Body of pancreas (tissue), 4 donors: ENCODE data around the gene ENOSF1. TPM values are rescaled to one million over a fixed set of nuclear protein-coding genes. Genes with fewer than 3 reads are reported as not detected.

Source experiments
- ATAC-seq: fragments of 150-250 bp; one replicate; pipeline ENCODE4 v1.9.1; 2016
- DNase-seq, 4 donors: peaks; one replicate each; pipeline ENCODE4 v3.0.0-alpha.2; 2019
- H3K27ac ChIP-seq, 4 donors: fragments of 200-600 bp; sonication (generic); 1 replicate in 3 of 4; 2 replicates in 1 of 4; pipeline versions ENCODE4 v1.5.1 to v1.6.1; 2016 to 2019; ENCODE audit warnings: mild to moderate bottlenecking in 1 of 4, mixed read lengths in 1 of 4, moderate library complexity in 1 of 4
- H3K27me3 ChIP-seq, 2 donors: fragments of 200-600 bp; sonication (generic); one replicate each; pipeline ENCODE4 v1.6.0; 2016; ENCODE audit warnings: mild to moderate bottlenecking in 1 of 2
- H3K36me3 ChIP-seq, 2 donors: fragments of 200-600 bp; sonication (generic); replicated peaks in 1 of 2; 2 replicates each; pipeline ENCODE4 v1.5.1; 2016; ENCODE audit warnings: low read depth in 2 of 2; ENCODE audit not compliant: insufficient read depth in 1 of 2
- H3K4me1 ChIP-seq: fragments of 200-600 bp; sonication (generic); one replicate; pipeline ENCODE4 v1.6.0; 2016
- H3K4me3 ChIP-seq, 2 donors: fragments of 200-600 bp; sonication (generic); 1 replicate in 1 of 2; 2 replicates in 1 of 2; pipeline ENCODE4 v1.5.1; 2016 to 2019
- H3K9me3 ChIP-seq, 3 donors: fragments of 200-600 bp; sonication (generic); 1 replicate in 2 of 3; 2 replicates in 1 of 3; pipeline ENCODE4 v1.5.1; 2016
- POLR2A ChIP-seq, 3 donors: fragments of 450-650 bp; IDR thresholded peaks; one replicate each; pipeline ENCODE4 v1.6.1; 2016; ENCODE audit warnings: antibody characterized with exemption in 3 of 3, mild to moderate bottlenecking in 2 of 3
- WGBS, 2 donors: methylation state at CpG; one replicate each; pipeline ENCODE4 v1.1.5; 2017; 5-methylcytosine and 5-hydroxymethylcytosine counted together
- intact Hi-C: fragments of 100-400 bp; cut with DNase I; formaldehyde crosslinking; loops from one replicate; pipeline ENCODE4 v1.15.1; 2023
- total RNA-seq, 2 donors: library from RNA; depleted of rRNA; stranded (reverse); fragments of >200 nt; gene quantifications; one replicate each; pipeline ENCODE4 v1.1.0, GENCODE V29; 2016
- TF ChIP-seq, protein P1 (sequence below), 7 experiments: fragments of 450-650 bp in 4 of 7; fragments of 200-600 bp in 3 of 7; sonication (generic) in 3 of 7; IDR thresholded peaks; one replicate each; pipeline ENCODE4 v1.5.1; 2016 to 2019; ENCODE audit warnings: antibody characterized with exemption in 7 of 7

Gene ENOSF1
- total RNA-seq, 2 donors from 2014 or later: 59.7 to 62.3 TPM

DNA sequence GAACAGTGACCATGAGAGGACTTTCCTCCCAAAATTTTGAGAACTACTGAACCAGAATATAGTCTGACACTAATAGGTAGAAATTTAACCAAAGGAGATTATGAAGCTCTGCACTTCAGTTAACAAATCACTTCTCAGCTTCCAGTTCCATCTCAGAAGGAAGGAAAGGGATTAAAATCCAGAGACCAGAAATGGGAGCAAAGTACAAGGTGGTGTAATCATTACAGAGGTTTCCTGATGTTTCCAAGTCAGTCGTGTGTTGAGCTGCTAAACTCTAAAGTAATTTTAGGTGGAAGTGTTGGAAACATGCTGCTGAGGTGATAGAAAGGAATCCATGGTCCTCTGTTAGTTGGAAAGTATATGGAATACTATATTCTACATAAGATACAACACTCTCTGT, 44.2 kb downstream of the ENOSF1 start:
- Histone ChIP-seq H3K36me3 (peaks cover 0 to 12% of the 10 kb centered on the region in 2 donors), H3K4me3 (no peak overlapping the region), H3K9me3 (no peaks in the 10 kb centered on the region), H3K27ac (no peak overlapping the region), H3K27me3 (no peaks in the 10 kb centered on the region), H3K4me1 (no peaks in the 10 kb centered on the region)
- intact Hi-C loops: no loop called here
- ATAC-seq: no peak
- 25 to 29% methylated on average over 1 of the region's 1 CpG for WGBS, 2 donors
- DNase-seq: no peak
- TF ChIP-seq, protein P1, sequence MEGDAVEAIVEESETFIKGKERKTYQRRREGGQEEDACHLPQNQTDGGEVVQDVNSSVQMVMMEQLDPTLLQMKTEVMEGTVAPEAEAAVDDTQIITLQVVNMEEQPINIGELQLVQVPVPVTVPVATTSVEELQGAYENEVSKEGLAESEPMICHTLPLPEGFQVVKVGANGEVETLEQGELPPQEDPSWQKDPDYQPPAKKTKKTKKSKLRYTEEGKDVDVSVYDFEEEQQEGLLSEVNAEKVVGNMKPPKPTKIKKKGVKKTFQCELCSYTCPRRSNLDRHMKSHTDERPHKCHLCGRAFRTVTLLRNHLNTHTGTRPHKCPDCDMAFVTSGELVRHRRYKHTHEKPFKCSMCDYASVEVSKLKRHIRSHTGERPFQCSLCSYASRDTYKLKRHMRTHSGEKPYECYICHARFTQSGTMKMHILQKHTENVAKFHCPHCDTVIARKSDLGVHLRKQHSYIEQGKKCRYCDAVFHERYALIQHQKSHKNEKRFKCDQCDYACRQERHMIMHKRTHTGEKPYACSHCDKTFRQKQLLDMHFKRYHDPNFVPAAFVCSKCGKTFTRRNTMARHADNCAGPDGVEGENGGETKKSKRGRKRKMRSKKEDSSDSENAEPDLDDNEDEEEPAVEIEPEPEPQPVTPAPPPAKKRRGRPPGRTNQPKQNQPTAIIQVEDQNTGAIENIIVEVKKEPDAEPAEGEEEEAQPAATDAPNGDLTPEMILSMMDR (IDR thresholded peaks at IDR 0.05): no peak

DNA sequence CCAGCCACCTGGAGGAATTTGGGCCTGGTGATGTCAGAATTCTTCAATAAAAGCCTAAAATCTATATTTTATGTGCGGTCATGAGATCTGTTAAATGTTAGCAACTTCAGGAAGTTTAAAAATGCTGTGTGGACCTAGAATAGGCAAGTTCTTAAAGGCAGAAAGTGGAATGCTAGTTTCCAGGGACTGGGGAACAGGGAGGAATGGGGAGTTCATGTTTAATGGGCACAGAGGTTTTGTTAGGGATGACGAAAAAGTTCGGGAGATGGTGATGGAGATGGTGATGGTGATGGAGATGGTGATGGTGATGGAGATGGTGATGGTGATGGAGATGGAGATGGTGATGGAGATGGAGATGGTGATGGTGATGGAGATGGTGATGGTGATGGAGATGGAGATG, 45.8 kb downstream of the ENOSF1 start:
- DNase-seq: no peak
- H3K4me3 ChIP-seq: no peak overlapping the region
- no peaks in the 10 kb centered on the region for H3K27me3 ChIP-seq
- H3K36me3 ChIP-seq: peaks cover 0 to 6% of the 10 kb centered on the region in 2 donors
- intact Hi-C loops: no loop called here
- H3K9me3 ChIP-seq: no peaks in the 10 kb centered on the region
- no peak overlapping the region for H3K27ac ChIP-seq
- no peak for TF ChIP-seq POLR2A (IDR thresholded peaks at IDR 0.05)
- TF ChIP-seq, protein P1 (IDR thresholded peaks at IDR 0.05): no peak
- no peak for ATAC-seq
- no peaks in the 10 kb centered on the region for H3K4me1 ChIP-seq
- 92 to 98% methylated on average over 3 of the region's 3 CpGs for WGBS, 2 donors

DNA sequence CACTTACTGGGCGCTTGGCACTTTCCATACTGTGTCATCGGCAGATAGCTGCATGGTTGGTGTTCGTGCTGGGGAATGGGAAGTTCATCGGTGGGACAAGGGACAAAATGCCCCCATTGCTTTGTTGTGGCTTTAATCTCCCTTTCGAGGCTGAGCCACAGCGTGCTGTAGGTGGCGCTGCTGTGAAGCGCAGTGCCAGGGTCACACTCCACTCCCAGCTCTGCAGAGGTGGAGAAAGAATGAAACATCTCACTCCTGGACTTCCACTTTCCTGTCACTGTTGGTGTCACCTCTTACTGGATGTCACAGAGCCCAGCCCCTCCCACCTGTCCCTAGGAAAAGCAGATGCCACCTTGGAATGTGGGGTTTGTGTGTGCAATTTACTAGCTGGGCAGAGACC, 46.3 kb downstream of the ENOSF1 start:
- Histone ChIP-seq H3K4me3 (no peak overlapping the region), H3K9me3 (no peaks in the 10 kb centered on the region), H3K27ac (no peak overlapping the region), H3K4me1 (no peaks in the 10 kb centered on the region), H3K27me3 (no peaks in the 10 kb centered on the region), H3K36me3 (peaks cover 0 to 6% of the 10 kb centered on the region in 2 donors)
- DNase-seq (no peak), ATAC-seq (no peak)
- intact Hi-C loops: no loop called here
- 86 to 100% methylated on average over 5 to 8 of the region's 8 CpGs for WGBS, 2 donors
- TF ChIP-seq, protein P1 (IDR thresholded peaks at IDR 0.05): no peak
- no peak for TF ChIP-seq POLR2A (IDR thresholded peaks at IDR 0.05)

DNA sequence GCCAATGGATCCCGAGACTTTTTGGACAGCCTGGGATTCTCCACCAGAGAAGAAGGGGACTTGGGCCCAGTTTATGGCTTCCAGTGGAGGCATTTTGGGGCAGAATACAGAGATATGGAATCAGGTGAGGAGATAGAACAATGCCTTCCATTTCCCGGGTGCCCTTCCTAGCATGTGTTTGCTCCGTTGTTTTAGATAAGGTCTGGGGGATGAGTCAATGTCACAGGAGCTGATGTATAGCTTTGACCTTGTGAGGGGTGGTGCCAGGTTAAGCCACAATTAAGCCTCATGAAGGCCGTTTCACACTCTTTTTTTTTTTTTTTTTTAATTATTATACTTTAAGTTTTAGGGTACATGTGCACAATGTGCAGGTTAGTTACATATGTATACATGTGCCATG, 50.2 kb downstream of the ENOSF1 start:
- no peak for DNase-seq
- Histone ChIP-seq H3K27ac (no peak overlapping the region), H3K9me3 (no peaks in the 10 kb centered on the region), H3K27me3 (no peaks in the 10 kb centered on the region), H3K4me1 (peaks cover 7% of the 10 kb centered on the region), H3K36me3 (no peaks in the 10 kb centered on the region), H3K4me3 (no peak overlapping the region)
- TF ChIP-seq POLR2A (IDR thresholded peaks at IDR 0.05): no peak
- TF ChIP-seq, protein P1 (IDR thresholded peaks at IDR 0.05): no peak
- 95 to 96% methylated on average over 4 of the region's 4 CpGs for WGBS, 2 donors
- no peak for ATAC-seq
- intact Hi-C loops: no loop called here

DNA sequence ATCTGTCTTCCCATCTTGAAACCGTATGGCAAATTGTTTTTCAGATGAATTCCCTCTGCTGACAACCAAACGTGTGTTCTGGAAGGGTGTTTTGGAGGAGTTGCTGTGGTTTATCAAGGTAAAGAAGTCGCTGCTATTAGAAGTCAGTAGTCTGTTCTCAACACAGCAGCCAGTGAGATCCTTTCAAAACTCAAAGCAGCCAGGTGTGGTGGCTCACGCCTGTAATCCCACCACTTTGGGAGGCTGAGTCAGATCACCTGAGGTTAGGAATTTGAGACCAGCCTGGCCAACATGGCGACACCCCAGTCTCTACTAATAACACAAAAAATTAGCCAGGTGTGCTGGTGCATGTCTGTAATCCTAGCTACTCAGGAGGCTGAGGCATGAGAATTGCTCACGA, 52.8 kb downstream of the ENOSF1 start:
- TF ChIP-seq POLR2A (IDR thresholded peaks at IDR 0.05): no peak
- TF ChIP-seq, protein P1 (IDR thresholded peaks at IDR 0.05): no peak
- Histone ChIP-seq H3K4me3 (no peak overlapping the region), H3K36me3 (no peaks in the 10 kb centered on the region), H3K27me3 (no peaks in the 10 kb centered on the region), H3K4me1 (peaks cover 17% of the 10 kb centered on the region), H3K27ac (no peak overlapping the region), H3K9me3 (no peaks in the 10 kb centered on the region)
- intact Hi-C loops: no loop called here
- WGBS, 2 donors: 86 to 87% methylated on average over 6 of the region's 6 CpGs
- ATAC-seq (no peak), DNase-seq (no peak)
